Panc1 (cell line): ENCODE results near the gene CYP3A4. TPM values are rescaled to one million over a fixed set of nuclear protein-coding genes. Genes with fewer than 3 reads are reported as not detected.
A peak's percentile ranks its signal among the peaks of the same experiment; 100 is the strongest.

Experiments
- ATAC-seq: fragments of 200-7000 bp; cut with Tn5 transposase; 2 replicates; pipeline ENCODE4 v1.9.1; 2020; ENCODE audit warnings: mild to moderate bottlenecking, moderate library complexity
- BruUV-seq: library from RNA; stranded (reverse); fragments of 400-500 nt; replicated peaks from 2 replicates; lab custom pipeline; 2021; lab: Mats Ljungman, UMichigan
- CTCF ChIA-PET: fragments of 300-600 bp; sonication (Branson Sonifier 250); formaldehyde crosslinking; loops from one replicate; lab custom pipeline; 2022; ENCODE audit warnings: antibody characterized with exemption; lab: Charles Lee
- POLR2A ChIA-PET: fragments of 300-600 bp; sonication (Branson Sonifier 250); formaldehyde crosslinking; loops from one replicate; lab custom pipeline; 2022; ENCODE audit warnings: antibody characterized with exemption; lab: Charles Lee
- DNase-seq: peaks from one replicate; pipeline ENCODE4 v3.0.0-alpha.2; 2010; ENCODE audit warnings: low read depth, low spot score
- H3K27ac ChIP-seq: 2 replicates; pipeline ENCODE4 v1.5.1; 2011; ENCODE audit warnings: mild to moderate bottlenecking, low read length, inconsistent platforms
- H3K27me3 ChIP-seq: fragments of 200-500 bp; sonication (Bioruptor generic); 2 replicates; pipeline ENCODE4 v1.6.0; 2014; ENCODE audit warnings: low read length, inconsistent platforms; ENCODE audit not compliant: control insufficient read depth, insufficient read depth
- H3K36me3 ChIP-seq: fragments of 200-500 bp; sonication (Bioruptor generic); 2 replicates; pipeline ENCODE4 v1.5.1; 2014; ENCODE audit warnings: inconsistent platforms, mild to moderate bottlenecking, low read length, moderate library complexity; ENCODE audit not compliant: control insufficient read depth, insufficient read depth
- H3K4me1 ChIP-seq: 2 replicates; pipeline ENCODE4 v1.5.1; 2011; ENCODE audit warnings: inconsistent platforms, mild to moderate bottlenecking, low read length, moderate library complexity; ENCODE audit not compliant: control insufficient read depth, insufficient read depth
- H3K4me3 ChIP-seq, 2 experiments: 2 replicates each; pipeline ENCODE4 v1.5.1; 2011 to 2012; ENCODE audit warnings: low read depth in 2 of 2, low read length in 2 of 2, mild to moderate bottlenecking in 2 of 2, inconsistent platforms in 1 of 2, moderate library complexity in 1 of 2
- H3K9me3 ChIP-seq: fragments of 200-500 bp; sonication (Bioruptor generic); 2 replicates; pipeline ENCODE4 v1.5.1; 2014; ENCODE audit warnings: low read depth, mild to moderate bottlenecking, inconsistent platforms, low read length, moderate library complexity; ENCODE audit not compliant: control insufficient read depth, insufficient read depth
- POLR2AphosphoS5 ChIP-seq: IDR thresholded peaks from 2 replicates; pipeline ENCODE4 v1.6.1; 2012; ENCODE audit warnings: mild to moderate bottlenecking, low read depth, low read length, moderate library complexity
- SIN3A ChIP-seq: IDR thresholded peaks from 2 replicates; pipeline ENCODE4 v1.6.1; 2012; ENCODE audit warnings: low read depth, mild to moderate bottlenecking, low read length, moderate library complexity, borderline replicate concordance; ENCODE audit not compliant: insufficient read depth
- TCF7L2 ChIP-seq: IDR thresholded peaks from 2 replicates; pipeline ENCODE4 v1.6.1; 2011; ENCODE audit warnings: mild to moderate bottlenecking, low read depth, low read length, inconsistent platforms
- in situ Hi-C: cut with HindIII; loops from 2 replicates; pipeline ENCODE4 v1.10.0; 2016; ENCODE audit warnings: low sequenced_read_pairs, low pct_unique_long_range_greater_than_20kb
- intact Hi-C: fragments of 100-400 bp; cut with micrococcal nuclease; formaldehyde crosslinking; loops from one replicate; pipeline ENCODE4 v1.10.0; 2022; ENCODE audit not compliant: unreplicated experiment
- total RNA-seq: library from RNA; stranded (reverse); gene quantifications from one replicate; pipeline ENCODE4 v1.2.1, GENCODE V29; 2021; ENCODE audit not compliant: unreplicated experiment
- TF ChIP-seq, protein P1 (sequence below): fragments of 450-650 bp; IDR thresholded peaks from 2 replicates; pipeline ENCODE4 v1.5.1; 2017; ENCODE audit warnings: mild to moderate bottlenecking
- TF ChIP-seq, protein P2 (sequence below), 2 experiments: IDR thresholded peaks; 2 replicates each; pipeline ENCODE4 v1.6.1; 2011 to 2012; ENCODE audit warnings: low read depth in 2 of 2, control low read depth in 1 of 2, low read length in 1 of 2, mild to moderate bottlenecking in 1 of 2, moderate library complexity in 1 of 2; ENCODE audit not compliant: insufficient read depth in 1 of 2

Gene CYP3A4
- total RNA-seq, 1 experiment from 2014 or later: 0.15 TPM

DNA sequence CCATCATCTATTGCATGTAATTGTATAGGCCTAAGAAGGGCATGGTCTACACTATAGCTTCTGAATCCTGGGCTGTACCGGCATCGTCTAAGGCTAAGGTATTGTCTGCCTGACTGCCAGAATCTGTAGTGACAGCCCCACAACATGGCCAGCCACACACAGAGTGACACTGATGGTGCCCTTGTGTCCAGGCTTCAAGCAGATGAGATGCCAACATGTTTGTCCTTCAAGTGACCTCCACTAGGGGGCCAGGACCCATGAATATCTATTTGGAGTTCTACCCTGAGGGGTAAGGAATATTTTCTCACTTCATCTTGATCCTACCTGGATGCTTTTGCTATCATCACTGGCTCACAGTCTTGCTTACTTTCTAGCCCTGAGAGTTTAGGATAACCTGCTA lies 50.5 kb downstream of the CYP3A4 start:
- ATAC-seq: no peak; the same call in 1 of the 2 replicates
- H3K9me3 ChIP-seq: no peaks in the 10 kb centered on the region
- H3K4me3 ChIP-seq: no peak overlapping the region
- no peaks in the 10 kb centered on the region for H3K36me3 ChIP-seq
- H3K27ac ChIP-seq: no peak overlapping the region
- in situ Hi-C loops: no loop called here
- ChIA-PET POLR2A (no interaction called here), CTCF (no interaction called here)
- no peak for TF ChIP-seq SIN3A
- no peak for TF ChIP-seq POLR2AphosphoS5
- no peak for TF ChIP-seq TCF7L2
- TF ChIP-seq, protein P1, sequence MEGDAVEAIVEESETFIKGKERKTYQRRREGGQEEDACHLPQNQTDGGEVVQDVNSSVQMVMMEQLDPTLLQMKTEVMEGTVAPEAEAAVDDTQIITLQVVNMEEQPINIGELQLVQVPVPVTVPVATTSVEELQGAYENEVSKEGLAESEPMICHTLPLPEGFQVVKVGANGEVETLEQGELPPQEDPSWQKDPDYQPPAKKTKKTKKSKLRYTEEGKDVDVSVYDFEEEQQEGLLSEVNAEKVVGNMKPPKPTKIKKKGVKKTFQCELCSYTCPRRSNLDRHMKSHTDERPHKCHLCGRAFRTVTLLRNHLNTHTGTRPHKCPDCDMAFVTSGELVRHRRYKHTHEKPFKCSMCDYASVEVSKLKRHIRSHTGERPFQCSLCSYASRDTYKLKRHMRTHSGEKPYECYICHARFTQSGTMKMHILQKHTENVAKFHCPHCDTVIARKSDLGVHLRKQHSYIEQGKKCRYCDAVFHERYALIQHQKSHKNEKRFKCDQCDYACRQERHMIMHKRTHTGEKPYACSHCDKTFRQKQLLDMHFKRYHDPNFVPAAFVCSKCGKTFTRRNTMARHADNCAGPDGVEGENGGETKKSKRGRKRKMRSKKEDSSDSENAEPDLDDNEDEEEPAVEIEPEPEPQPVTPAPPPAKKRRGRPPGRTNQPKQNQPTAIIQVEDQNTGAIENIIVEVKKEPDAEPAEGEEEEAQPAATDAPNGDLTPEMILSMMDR: peak; percentile 42
- no TSS peak for BruUV-seq
- H3K27me3 ChIP-seq: peaks cover 3% of the 10 kb centered on the region
- H3K4me1 ChIP-seq: no peaks in the 10 kb centered on the region
- intact Hi-C loops: no loop called here
- no peak for DNase-seq

DNA sequence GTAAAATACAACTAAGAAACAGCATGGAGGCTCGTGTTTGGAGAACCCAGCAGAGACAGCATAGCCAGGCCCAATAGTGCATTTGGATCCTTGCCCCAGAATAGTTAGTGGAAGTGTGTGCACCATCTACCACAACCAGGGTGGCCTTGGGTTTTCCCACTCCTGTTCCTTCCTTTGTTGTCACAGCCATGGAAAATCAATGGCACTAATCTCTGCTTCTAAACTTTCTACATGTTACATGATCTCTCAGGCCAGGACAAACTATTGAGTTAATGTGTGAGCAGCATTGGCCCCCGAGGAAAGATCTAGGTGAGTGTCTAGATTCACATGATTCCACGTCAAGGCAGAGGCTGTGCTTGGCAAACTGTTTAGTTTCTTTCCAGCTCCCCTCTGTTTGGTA lies 51.0 kb downstream of the CYP3A4 start:
- TF ChIP-seq SIN3A: no peak
- no peak for TF ChIP-seq POLR2AphosphoS5
- TF ChIP-seq TCF7L2: no peak
- TF ChIP-seq, protein P1: no peak
- TF ChIP-seq, protein P2, sequence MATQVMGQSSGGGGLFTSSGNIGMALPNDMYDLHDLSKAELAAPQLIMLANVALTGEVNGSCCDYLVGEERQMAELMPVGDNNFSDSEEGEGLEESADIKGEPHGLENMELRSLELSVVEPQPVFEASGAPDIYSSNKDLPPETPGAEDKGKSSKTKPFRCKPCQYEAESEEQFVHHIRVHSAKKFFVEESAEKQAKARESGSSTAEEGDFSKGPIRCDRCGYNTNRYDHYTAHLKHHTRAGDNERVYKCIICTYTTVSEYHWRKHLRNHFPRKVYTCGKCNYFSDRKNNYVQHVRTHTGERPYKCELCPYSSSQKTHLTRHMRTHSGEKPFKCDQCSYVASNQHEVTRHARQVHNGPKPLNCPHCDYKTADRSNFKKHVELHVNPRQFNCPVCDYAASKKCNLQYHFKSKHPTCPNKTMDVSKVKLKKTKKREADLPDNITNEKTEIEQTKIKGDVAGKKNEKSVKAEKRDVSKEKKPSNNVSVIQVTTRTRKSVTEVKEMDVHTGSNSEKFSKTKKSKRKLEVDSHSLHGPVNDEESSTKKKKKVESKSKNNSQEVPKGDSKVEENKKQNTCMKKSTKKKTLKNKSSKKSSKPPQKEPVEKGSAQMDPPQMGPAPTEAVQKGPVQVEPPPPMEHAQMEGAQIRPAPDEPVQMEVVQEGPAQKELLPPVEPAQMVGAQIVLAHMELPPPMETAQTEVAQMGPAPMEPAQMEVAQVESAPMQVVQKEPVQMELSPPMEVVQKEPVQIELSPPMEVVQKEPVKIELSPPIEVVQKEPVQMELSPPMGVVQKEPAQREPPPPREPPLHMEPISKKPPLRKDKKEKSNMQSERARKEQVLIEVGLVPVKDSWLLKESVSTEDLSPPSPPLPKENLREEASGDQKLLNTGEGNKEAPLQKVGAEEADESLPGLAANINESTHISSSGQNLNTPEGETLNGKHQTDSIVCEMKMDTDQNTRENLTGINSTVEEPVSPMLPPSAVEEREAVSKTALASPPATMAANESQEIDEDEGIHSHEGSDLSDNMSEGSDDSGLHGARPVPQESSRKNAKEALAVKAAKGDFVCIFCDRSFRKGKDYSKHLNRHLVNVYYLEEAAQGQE (IDR thresholded peaks at IDR 0.05; ENCODE audit: insufficient read depth in 1 of 2, low read depth in 2 of 2, low read length in 1 of 2): no peak
- ATAC-seq (no peak), DNase-seq (no peak)
- no peaks in the 10 kb centered on the region for H3K9me3 ChIP-seq
- H3K36me3 ChIP-seq: no peaks in the 10 kb centered on the region
- no peaks in the 10 kb centered on the region for H3K4me1 ChIP-seq
- in situ Hi-C loops: no loop called here
- ChIA-PET CTCF (no interaction called here), POLR2A (no interaction called here)
- peaks cover 3% of the 10 kb centered on the region for H3K27me3 ChIP-seq
- H3K27ac ChIP-seq: no peak overlapping the region
- no TSS peak for BruUV-seq
- no peak overlapping the region for H3K4me3 ChIP-seq
- intact Hi-C loops: no loop called here
